WTC11 (cell line): ENCODE data around the gene SMURF1. TPM values are rescaled to one million over a fixed set of nuclear protein-coding genes. Genes with fewer than 3 reads are reported as not detected.

Experiments
- ATAC-seq: fragments of 200-7000 bp; cut with Tn5 transposase; 2 replicates; pipeline ENCODE4 v1.10.0; 2021; ENCODE audit warnings: mild to moderate bottlenecking, moderate library complexity
- CTCF ChIA-PET: fragments of 300-600 bp; sonication (Branson Sonifier 250); formaldehyde crosslinking; loops from one replicate; lab custom pipeline; 2021; ENCODE audit warnings: antibody characterized with exemption; lab: Charles Lee
- POLR2A ChIA-PET: fragments of 350-600 bp; sonication (Branson Sonifier 250); formaldehyde crosslinking; loops from one replicate; lab custom pipeline; 2021; ENCODE audit warnings: antibody characterized with exemption; lab: Charles Lee
- DNase-seq: peaks from one replicate; pipeline ENCODE4 v3.0.0; 2021; ENCODE audit warnings: low spot score
- H3K27ac Mint-ChIP-seq: 2 replicates; pipeline ENCODE4 v1.8.0; 2021; ENCODE audit warnings: mixed read lengths
- H3K27me3 Mint-ChIP-seq: 2 replicates; pipeline ENCODE4 v1.8.0; 2021; ENCODE audit warnings: low read depth, mild to moderate bottlenecking, moderate library complexity, mixed read lengths
- H3K36me3 Mint-ChIP-seq: 2 replicates; pipeline ENCODE4 v1.8.0; 2021; ENCODE audit warnings: mixed read lengths
- H3K4me1 Mint-ChIP-seq: 2 replicates; pipeline ENCODE4 v1.8.0; 2022; ENCODE audit warnings: mixed read lengths
- H3K4me3 Mint-ChIP-seq: 2 replicates; pipeline ENCODE4 v1.8.0; 2021; ENCODE audit warnings: mild to moderate bottlenecking, moderate library complexity, mixed read lengths
- H3K9me3 Mint-ChIP-seq: 2 replicates; pipeline ENCODE4 v1.8.0; 2021; ENCODE audit warnings: mixed read lengths
- CREB1 ChIP-seq: sonication (generic); formaldehyde crosslinking; IDR thresholded peaks from 2 replicates; pipeline ENCODE4 v1.8.0; 2023; ENCODE audit warnings: mild to moderate bottlenecking, missing genetic modification reagents
- ELF4 ChIP-seq: sonication (generic); formaldehyde crosslinking; IDR thresholded peaks from 2 replicates; pipeline ENCODE4 v1.8.1; 2022; ENCODE audit warnings: low read depth, mild to moderate bottlenecking, moderate library complexity, missing genetic modification reagents
- GABPB1 ChIP-seq: sonication (generic); formaldehyde crosslinking; IDR thresholded peaks from 2 replicates; pipeline ENCODE4 v1.8.1; 2023; ENCODE audit warnings: mild to moderate bottlenecking, missing genetic modification reagents
- JAZF1 ChIP-seq: fragments of 250-450 bp; sonication (Bioruptor Pico); IDR thresholded peaks from 2 replicates; pipeline ENCODE4 v1.9.0; 2021; ENCODE audit warnings: moderate library complexity, mild to moderate bottlenecking, inconsistent platforms
- MYBL2 ChIP-seq: sonication (generic); formaldehyde crosslinking; IDR thresholded peaks from 2 replicates; pipeline ENCODE4 v1.8.1; 2023; ENCODE audit warnings: mild to moderate bottlenecking, moderate library complexity, missing genetic modification reagents
- NFATC4 ChIP-seq: fragments of 250-450 bp; sonication (Bioruptor Pico); IDR thresholded peaks from 2 replicates; pipeline ENCODE4 v1.9.0; 2021; ENCODE audit warnings: mild to moderate bottlenecking
- OVOL2 ChIP-seq: fragments of 250-450 bp; sonication (Bioruptor Pico); IDR thresholded peaks from 2 replicates; pipeline ENCODE4 v1.9.0; 2021; ENCODE audit warnings: mild to moderate bottlenecking, borderline replicate concordance
- SMAD4 ChIP-seq: sonication (generic); formaldehyde crosslinking; IDR thresholded peaks from 2 replicates; pipeline ENCODE4 v1.8.0; 2022; ENCODE audit warnings: mild to moderate bottlenecking, missing genetic modification reagents
- SOX15 ChIP-seq: fragments of 250-450 bp; sonication (Bioruptor Pico); IDR thresholded peaks from 2 replicates; pipeline ENCODE4 v1.9.0; 2021; ENCODE audit warnings: mild to moderate bottlenecking
- ZNF232 ChIP-seq: sonication (generic); formaldehyde crosslinking; IDR thresholded peaks from 2 replicates; pipeline ENCODE4 v1.8.0; 2022; ENCODE audit warnings: mild to moderate bottlenecking, missing genetic modification reagents
- ZNF317 ChIP-seq: sonication (generic); formaldehyde crosslinking; IDR thresholded peaks from 2 replicates; pipeline ENCODE4 v1.8.1; 2023; ENCODE audit warnings: low read depth, mild to moderate bottlenecking, moderate library complexity, missing genetic modification reagents, borderline replicate concordance
- ZNF396 ChIP-seq: fragments of 250-450 bp; sonication (Bioruptor Pico); IDR thresholded peaks from 2 replicates; pipeline ENCODE4 v1.8.0; 2021; ENCODE audit warnings: mild to moderate bottlenecking, moderate library complexity, borderline replicate concordance
- ZNF416 ChIP-seq: fragments of 250-450 bp; sonication (Bioruptor Pico); IDR thresholded peaks from 2 replicates; pipeline ENCODE4 v1.9.0; 2021; ENCODE audit warnings: mild to moderate bottlenecking, inconsistent platforms
- total RNA-seq: library from RNA; stranded (reverse); gene quantifications from 3 replicates; pipeline ENCODE4 v1.2.3, GENCODE V29; 2021
- TF ChIP-seq, protein P1 (sequence below): sonication (generic); formaldehyde crosslinking; conservative IDR thresholded peaks from 2 replicates; pipeline ENCODE4 v1.8.1; 2023; ENCODE audit warnings: mild to moderate bottlenecking, low read depth, missing genetic modification reagents, moderate library complexity
- TF ChIP-seq, protein P2 (sequence below): sonication (generic); formaldehyde crosslinking; IDR thresholded peaks from 2 replicates; pipeline ENCODE4 v1.8.0; 2023; ENCODE audit warnings: missing genetic modification reagents
- TF ChIP-seq, protein P3 (sequence below): sonication (generic); formaldehyde crosslinking; IDR thresholded peaks from 2 replicates; pipeline ENCODE4 v1.8.0; 2022; ENCODE audit warnings: missing genetic modification reagents
- TF ChIP-seq, protein P4 (sequence below): sonication (generic); formaldehyde crosslinking; IDR thresholded peaks from 2 replicates; pipeline ENCODE4 v1.8.1; 2023; ENCODE audit warnings: mild to moderate bottlenecking, moderate library complexity, missing genetic modification reagents
- TF ChIP-seq, protein P5 (sequence below): fragments of 250-450 bp; sonication (Bioruptor Pico); IDR thresholded peaks from 2 replicates; pipeline ENCODE4 v1.9.0; 2021; ENCODE audit warnings: moderate library complexity, mild to moderate bottlenecking, inconsistent platforms, borderline replicate concordance
- TF ChIP-seq, protein P6 (sequence below): sonication (generic); formaldehyde crosslinking; IDR thresholded peaks from 2 replicates; pipeline ENCODE4 v1.8.0; 2023; ENCODE audit warnings: missing genetic modification reagents, mild to moderate bottlenecking, borderline replicate concordance
- TF ChIP-seq, protein P7 (sequence below): fragments of 250-450 bp; sonication (Bioruptor Pico); IDR thresholded peaks from 2 replicates; pipeline ENCODE4 v1.8.0; 2021; ENCODE audit warnings: mild to moderate bottlenecking

The SMURF1 gene
- total RNA-seq, 1 experiment from 2014 or later: 23.2 TPM

DNA sequence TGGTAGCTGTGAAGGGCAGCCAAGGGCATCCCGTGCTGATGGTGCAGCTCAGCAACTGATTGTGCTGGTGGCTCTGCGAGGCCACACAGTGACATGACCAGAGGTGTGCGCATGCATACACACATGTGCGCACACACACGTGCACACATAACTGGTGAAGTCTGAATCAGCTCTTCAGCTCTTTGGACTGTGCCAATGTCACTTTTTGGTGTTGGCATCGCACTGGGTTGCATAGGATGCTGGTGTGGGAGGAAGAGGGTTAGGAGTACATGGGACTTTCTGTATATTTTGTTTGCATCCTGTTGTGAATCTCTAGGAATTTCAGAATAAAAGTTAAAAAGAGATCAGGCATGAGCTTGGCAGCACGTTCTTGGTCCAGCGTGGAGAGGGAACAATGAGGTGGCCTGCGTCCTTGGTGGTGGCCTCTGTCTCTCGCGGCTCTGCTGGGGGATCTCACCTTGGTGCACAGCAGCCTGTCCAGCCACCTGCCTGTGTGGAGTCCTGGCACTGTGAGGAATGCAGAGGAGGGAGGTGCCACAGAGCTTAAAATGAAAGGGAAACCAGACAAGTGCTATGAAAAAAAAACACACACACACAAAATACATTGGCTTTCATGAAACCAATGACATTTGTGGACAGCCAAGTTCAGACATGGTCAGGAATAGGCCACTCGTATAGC lies 141.6 kb downstream of the SMURF1 start (continued):
- TF ChIP-seq, protein P1, sequence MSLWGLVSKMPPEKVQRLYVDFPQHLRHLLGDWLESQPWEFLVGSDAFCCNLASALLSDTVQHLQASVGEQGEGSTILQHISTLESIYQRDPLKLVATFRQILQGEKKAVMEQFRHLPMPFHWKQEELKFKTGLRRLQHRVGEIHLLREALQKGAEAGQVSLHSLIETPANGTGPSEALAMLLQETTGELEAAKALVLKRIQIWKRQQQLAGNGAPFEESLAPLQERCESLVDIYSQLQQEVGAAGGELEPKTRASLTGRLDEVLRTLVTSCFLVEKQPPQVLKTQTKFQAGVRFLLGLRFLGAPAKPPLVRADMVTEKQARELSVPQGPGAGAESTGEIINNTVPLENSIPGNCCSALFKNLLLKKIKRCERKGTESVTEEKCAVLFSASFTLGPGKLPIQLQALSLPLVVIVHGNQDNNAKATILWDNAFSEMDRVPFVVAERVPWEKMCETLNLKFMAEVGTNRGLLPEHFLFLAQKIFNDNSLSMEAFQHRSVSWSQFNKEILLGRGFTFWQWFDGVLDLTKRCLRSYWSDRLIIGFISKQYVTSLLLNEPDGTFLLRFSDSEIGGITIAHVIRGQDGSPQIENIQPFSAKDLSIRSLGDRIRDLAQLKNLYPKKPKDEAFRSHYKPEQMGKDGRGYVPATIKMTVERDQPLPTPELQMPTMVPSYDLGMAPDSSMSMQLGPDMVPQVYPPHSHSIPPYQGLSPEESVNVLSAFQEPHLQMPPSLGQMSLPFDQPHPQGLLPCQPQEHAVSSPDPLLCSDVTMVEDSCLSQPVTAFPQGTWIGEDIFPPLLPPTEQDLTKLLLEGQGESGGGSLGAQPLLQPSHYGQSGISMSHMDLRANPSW (CRISPR knock-in tag): no peak
- TF ChIP-seq, protein P2, sequence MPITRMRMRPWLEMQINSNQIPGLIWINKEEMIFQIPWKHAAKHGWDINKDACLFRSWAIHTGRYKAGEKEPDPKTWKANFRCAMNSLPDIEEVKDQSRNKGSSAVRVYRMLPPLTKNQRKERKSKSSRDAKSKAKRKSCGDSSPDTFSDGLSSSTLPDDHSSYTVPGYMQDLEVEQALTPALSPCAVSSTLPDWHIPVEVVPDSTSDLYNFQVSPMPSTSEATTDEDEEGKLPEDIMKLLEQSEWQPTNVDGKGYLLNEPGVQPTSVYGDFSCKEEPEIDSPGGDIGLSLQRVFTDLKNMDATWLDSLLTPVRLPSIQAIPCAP (CRISPR knock-in tag): no peak
- TF ChIP-seq, protein P3, sequence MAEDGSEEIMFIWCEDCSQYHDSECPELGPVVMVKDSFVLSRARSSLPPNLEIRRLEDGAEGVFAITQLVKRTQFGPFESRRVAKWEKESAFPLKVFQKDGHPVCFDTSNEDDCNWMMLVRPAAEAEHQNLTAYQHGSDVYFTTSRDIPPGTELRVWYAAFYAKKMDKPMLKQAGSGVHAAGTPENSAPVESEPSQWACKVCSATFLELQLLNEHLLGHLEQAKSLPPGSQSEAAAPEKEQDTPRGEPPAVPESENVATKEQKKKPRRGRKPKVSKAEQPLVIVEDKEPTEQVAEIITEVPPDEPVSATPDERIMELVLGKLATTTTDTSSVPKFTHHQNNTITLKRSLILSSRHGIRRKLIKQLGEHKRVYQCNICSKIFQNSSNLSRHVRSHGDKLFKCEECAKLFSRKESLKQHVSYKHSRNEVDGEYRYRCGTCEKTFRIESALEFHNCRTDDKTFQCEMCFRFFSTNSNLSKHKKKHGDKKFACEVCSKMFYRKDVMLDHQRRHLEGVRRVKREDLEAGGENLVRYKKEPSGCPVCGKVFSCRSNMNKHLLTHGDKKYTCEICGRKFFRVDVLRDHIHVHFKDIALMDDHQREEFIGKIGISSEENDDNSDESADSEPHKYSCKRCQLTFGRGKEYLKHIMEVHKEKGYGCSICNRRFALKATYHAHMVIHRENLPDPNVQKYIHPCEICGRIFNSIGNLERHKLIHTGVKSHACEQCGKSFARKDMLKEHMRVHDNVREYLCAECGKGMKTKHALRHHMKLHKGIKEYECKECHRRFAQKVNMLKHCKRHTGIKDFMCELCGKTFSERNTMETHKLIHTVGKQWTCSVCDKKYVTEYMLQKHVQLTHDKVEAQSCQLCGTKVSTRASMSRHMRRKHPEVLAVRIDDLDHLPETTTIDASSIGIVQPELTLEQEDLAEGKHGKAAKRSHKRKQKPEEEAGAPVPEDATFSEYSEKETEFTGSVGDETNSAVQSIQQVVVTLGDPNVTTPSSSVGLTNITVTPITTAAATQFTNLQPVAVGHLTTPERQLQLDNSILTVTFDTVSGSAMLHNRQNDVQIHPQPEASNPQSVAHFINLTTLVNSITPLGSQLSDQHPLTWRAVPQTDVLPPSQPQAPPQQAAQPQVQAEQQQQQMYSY (CRISPR knock-in tag): no peak
- TF ChIP-seq JAZF1 (CRISPR knock-in tag) (no peak), GABPB1 (CRISPR knock-in tag) (no peak), MYBL2 (CRISPR knock-in tag) (no peak), ZNF416 (CRISPR knock-in tag) (no peak), ZNF317 (no peak), ZNF396 (no peak), SMAD4 (CRISPR knock-in tag) (no peak), ELF4 (no peak)
- TF ChIP-seq, protein P4, sequence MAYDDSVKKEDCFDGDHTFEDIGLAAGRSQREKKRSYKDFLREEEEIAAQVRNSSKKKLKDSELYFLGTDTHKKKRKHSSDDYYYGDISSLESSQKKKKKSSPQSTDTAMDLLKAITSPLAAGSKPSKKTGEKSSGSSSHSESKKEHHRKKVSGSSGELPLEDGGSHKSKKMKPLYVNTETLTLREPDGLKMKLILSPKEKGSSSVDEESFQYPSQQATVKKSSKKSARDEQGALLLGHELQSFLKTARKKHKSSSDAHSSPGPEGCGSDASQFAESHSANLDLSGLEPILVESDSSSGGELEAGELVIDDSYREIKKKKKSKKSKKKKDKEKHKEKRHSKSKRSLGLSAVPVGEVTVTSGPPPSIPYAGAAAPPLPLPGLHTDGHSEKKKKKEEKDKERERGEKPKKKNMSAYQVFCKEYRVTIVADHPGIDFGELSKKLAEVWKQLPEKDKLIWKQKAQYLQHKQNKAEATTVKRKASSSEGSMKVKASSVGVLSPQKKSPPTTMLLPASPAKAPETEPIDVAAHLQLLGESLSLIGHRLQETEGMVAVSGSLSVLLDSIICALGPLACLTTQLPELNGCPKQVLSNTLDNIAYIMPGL (CRISPR knock-in tag): no peak
- TF ChIP-seq, protein P5, sequence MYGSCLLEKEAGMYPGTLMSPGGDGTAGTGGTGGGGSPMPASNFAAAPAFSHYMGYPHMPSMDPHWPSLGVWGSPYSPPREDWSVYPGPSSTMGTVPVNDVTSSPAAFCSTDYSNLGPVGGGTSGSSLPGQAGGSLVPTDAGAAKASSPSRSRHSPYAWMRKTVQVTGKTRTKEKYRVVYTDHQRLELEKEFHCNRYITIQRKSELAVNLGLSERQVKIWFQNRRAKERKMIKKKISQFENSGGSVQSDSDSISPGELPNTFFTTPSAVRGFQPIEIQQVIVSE (CRISPR knock-in tag): no peak

DNA sequence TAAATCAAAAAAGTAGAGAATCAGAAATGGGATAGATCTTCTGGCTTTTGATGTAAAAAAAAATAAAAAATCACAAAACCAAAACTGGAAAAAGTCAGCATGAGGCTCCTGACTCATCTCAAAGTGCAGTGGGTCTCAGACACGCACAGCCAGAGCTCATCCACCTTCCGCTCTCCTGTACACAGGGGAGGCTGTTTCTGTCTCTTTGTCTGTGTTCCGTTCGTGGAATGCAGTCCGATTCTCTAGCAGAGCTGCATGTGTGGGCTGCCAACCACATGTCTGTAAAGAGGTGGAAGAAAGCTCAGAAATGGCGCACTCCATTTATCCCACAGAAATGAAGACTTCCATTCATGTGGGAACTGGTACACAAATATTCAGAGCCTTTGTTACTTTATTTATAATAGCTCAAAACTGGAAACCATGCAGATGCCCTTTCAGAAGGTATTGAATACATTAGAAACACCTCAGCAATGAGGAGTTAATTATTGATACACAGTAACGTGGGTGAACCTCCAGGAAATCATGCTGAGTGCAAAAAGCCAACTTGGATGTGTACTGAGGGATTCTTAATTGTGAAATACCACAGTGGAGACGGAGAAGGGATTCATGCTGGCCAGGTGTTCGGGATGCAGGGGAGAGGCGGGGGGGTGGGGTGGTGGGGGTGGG lies 142.3 kb downstream of the SMURF1 start:
- peaks cover 38% of the 10 kb centered on the region for H3K36me3 Mint-ChIP-seq
- TF ChIP-seq ZNF232 (CRISPR knock-in tag) (no peak), OVOL2 (CRISPR knock-in tag) (no peak), CREB1 (CRISPR knock-in tag) (no peak), SOX15 (CRISPR knock-in tag) (no peak), JAZF1 (CRISPR knock-in tag) (no peak), ZNF396 (no peak), NFATC4 (CRISPR knock-in tag) (no peak)
- TF ChIP-seq, protein P6, sequence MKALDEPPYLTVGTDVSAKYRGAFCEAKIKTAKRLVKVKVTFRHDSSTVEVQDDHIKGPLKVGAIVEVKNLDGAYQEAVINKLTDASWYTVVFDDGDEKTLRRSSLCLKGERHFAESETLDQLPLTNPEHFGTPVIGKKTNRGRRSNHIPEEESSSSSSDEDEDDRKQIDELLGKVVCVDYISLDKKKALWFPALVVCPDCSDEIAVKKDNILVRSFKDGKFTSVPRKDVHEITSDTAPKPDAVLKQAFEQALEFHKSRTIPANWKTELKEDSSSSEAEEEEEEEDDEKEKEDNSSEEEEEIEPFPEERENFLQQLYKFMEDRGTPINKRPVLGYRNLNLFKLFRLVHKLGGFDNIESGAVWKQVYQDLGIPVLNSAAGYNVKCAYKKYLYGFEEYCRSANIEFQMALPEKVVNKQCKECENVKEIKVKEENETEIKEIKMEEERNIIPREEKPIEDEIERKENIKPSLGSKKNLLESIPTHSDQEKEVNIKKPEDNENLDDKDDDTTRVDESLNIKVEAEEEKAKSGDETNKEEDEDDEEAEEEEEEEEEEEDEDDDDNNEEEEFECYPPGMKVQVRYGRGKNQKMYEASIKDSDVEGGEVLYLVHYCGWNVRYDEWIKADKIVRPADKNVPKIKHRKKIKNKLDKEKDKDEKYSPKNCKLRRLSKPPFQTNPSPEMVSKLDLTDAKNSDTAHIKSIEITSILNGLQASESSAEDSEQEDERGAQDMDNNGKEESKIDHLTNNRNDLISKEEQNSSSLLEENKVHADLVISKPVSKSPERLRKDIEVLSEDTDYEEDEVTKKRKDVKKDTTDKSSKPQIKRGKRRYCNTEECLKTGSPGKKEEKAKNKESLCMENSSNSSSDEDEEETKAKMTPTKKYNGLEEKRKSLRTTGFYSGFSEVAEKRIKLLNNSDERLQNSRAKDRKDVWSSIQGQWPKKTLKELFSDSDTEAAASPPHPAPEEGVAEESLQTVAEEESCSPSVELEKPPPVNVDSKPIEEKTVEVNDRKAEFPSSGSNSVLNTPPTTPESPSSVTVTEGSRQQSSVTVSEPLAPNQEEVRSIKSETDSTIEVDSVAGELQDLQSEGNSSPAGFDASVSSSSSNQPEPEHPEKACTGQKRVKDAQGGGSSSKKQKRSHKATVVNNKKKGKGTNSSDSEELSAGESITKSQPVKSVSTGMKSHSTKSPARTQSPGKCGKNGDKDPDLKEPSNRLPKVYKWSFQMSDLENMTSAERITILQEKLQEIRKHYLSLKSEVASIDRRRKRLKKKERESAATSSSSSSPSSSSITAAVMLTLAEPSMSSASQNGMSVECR (CRISPR knock-in tag): no peak
- TF ChIP-seq, protein P7, sequence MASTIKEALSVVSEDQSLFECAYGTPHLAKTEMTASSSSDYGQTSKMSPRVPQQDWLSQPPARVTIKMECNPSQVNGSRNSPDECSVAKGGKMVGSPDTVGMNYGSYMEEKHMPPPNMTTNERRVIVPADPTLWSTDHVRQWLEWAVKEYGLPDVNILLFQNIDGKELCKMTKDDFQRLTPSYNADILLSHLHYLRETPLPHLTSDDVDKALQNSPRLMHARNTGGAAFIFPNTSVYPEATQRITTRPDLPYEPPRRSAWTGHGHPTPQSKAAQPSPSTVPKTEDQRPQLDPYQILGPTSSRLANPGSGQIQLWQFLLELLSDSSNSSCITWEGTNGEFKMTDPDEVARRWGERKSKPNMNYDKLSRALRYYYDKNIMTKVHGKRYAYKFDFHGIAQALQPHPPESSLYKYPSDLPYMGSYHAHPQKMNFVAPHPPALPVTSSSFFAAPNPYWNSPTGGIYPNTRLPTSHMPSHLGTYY (CRISPR knock-in tag): no peak

More for the DNA sequence above, 142.3 kb downstream of the SMURF1 start:
- Mint-ChIP-seq H3K4me1 (no peaks in the 10 kb centered on the region), H3K27ac (peak overlapping the region; percentile 19; the same call in 1 of the 2 replicates), H3K27me3 (no peaks in the 10 kb centered on the region), H3K9me3 (no peaks in the 10 kb centered on the region), H3K4me3 (no peak overlapping the region)
- ATAC-seq: no peak
- DNase-seq: no peak
- ChIA-PET CTCF (interaction anchor here (1.4 kb wide), 1 partner anchor 35 kb away, joined by 4 read pairs; no protein-coding TSS in a partner anchor), POLR2A (no interaction called here)
